SW480 (cell line): ENCODE data around the gene RBM45.
A peak's percentile ranks its signal among the peaks of the same experiment; 100 is the strongest.
"Not testable (repeated sequence)": the region's sequence is repeated elsewhere in the genome, so short reads cannot be mapped to it uniquely, and the experiment has no call there.

Experiments used
- DNase-seq: peaks from one replicate; pipeline ENCODE4 v3.0.0-alpha.2; 2016; ENCODE audit warnings: low spot score

Gene RBM45

GRCh38 chr2:178106053-178106452, 6.2 kb upstream of the RBM45 start:
- DNase-seq = no peak

- no peak for DNase-seq
Observed at GRCh38 chr2:178108176-178108575, 4.1 kb upstream of the RBM45 start.

GRCh38 chr2:178109813-178110212, 2.4 kb upstream of the RBM45 start:
- DNase-seq = peak; percentile 62

GRCh38 chr2:178110681-178111080, 1.6 kb upstream of the RBM45 start:
- no peak for DNase-seq

- no peak for DNase-seq
Observed at GRCh38 chr2:178111743-178112142, 494 bp upstream of the RBM45 start.

GRCh38 chr2:178114462-178114861, 2.2 kb downstream of the RBM45 start:
- no peak for DNase-seq

- DNase-seq = no peak
Observed at GRCh38 chr2:178115271-178115670, 3.0 kb downstream of the RBM45 start.

GRCh38 chr2:178117725-178118124, 5.5 kb downstream of the RBM45 start:
- DNase-seq = no peak

- no peak for DNase-seq
Observed at GRCh38 chr2:178119179-178119922, 7.1 kb downstream of the RBM45 start.

- no peak for DNase-seq
Observed at GRCh38 chr2:178123163-178123562, 10.9 kb downstream of the RBM45 start.

GRCh38 chr2:178125125-178125524, 12.9 kb downstream of the RBM45 start:
- DNase-seq = no peak

GRCh38 chr2:178125862-178126261, 13.6 kb downstream of the RBM45 start:
- no peak for DNase-seq

GRCh38 chr2:178128836-178129630, 16.8 kb downstream of the RBM45 start:
- DNase-seq = no peak

GRCh38 chr2:178136321-178137025, 24.2 kb downstream of the RBM45 start:
- DNase-seq = no peak

- no peak for DNase-seq
Observed at GRCh38 chr2:178142274-178143065, 30.2 kb downstream of the RBM45 start.

GRCh38 chr2:178143481-178143880, 31.2 kb downstream of the RBM45 start:
- DNase-seq = no peak

- DNase-seq = no peak
Observed at GRCh38 chr2:178152033-178152432, 39.8 kb downstream of the RBM45 start.

- no peak for DNase-seq
Observed at GRCh38 chr2:178152542-178152941, 40.3 kb downstream of the RBM45 start.

- DNase-seq = no peak
Observed at GRCh38 chr2:178152977-178153376, 40.7 kb downstream of the RBM45 start.

GRCh38 chr2:178153878-178154277, 41.6 kb downstream of the RBM45 start:
- not testable (repeated sequence) for DNase-seq

- no peak for DNase-seq
Observed at GRCh38 chr2:178155524-178155923, 43.3 kb downstream of the RBM45 start.

- no peak for DNase-seq
Observed at GRCh38 chr2:178157574-178157973, 45.3 kb downstream of the RBM45 start.
